Measurements from ENCODE around the gene LRRC8E.
"Not testable (repeated sequence)": the region's sequence is repeated elsewhere in the genome, so short reads cannot be mapped to it uniquely, and the experiment has no call there.

The LRRC8E gene

DNA sequence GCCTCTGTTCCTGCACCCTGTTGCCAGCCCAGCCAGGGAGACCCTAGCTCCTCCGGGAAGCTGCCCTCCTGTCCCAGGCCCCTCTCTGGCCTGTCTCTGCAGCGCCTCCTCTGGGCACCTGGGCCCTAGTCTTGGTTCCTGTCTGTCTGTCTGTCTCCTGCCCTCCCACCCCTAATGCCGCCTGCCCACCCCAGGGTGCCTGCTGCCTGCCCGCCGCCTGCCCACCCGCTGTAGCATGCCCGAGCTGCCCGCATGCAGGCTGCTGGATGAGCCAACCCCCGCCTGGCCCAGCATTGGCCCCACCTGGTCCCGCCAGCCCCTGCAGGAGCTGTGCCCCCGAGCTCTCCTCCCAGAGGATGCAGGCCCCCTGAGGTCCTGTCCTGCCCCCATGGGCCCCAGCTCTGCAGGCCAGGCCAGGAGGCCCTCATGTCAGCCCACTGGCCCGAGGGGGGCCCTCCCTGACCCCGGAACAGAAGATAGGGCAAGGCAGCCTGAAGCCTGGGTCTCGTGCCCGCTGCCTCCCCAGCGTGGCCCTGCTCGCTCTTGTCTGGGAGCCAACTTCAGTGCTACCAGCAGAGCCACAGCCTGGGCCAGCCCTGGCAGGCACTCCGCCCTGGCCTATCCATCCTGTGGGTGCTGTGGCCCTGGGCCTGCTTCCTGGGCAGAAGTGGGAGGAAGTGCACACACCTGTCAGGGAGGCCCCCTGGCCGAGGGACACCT lies 20.6 kb downstream of the LRRC8E start:
- no peak for DNase-seq (ENCODE audit: low read depth)

DNA sequence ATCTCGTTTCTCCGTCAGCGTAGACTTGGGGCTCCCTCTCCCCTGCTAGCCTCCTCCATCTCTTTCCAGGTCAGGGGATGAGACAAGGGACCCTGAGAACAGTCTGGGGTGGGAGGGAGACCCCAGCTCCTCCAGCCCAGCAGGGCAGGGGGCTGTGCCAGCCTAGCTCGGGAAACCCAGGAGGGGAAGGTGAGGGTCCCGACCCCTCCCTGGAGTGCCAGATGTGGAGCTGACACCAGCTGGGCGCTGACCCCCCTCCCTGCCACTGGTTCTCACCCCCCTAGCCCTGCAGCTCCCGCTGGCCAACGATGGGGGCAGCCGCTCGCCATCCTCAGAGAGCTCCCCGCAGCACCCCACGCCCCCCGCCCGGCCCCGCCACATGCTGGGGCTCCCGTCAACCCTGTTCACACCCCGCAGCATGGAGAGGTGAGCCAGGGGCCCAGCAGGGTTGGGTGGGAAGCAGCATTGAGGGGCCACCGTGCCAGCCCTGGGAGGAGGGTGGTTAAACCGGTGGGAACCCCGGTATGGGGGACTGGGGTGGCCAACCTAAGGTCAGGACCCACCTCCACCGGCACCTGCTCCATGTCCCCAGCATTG lies 21.3 kb downstream of the LRRC8E start:
- no peak for DNase-seq (ENCODE audit: low read depth)

DNA sequence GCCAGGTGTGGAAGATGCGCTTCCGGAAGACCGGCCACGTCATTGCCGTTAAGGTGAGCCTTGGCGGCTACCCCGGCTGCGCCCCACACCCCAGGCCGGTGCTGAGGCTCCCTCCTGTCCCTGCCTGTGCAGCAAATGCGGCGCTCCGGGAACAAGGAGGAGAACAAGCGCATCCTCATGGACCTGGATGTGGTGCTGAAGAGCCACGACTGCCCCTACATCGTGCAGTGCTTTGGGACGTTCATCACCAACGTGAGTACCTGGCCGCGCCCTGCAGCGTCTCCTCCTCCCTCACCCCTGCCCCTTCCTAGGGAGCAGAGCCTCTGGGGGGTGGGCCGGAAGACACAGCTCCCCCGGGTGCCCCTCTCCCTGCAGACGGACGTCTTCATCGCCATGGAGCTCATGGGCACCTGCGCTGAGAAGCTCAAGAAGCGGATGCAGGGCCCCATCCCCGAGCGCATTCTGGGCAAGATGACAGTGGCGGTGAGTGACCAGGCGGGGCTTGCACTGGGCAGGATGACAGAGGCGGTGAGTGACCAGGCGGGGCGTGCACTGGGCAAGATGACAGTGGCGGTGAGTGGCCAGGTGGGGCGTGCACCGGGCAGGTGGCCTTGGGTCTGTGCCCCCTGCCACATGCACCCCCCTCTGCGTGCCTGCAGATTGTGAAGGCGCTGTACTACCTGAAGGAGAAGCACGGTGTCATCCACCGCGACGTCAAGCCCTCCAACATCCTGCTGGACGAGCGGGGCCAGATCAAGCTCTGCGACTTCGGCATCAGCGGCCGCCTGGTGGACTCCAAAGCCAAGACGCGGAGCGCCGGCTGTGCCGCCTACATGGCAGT lies 22.2 kb downstream of the LRRC8E start:
- no peak for DNase-seq (ENCODE audit: low read depth)

DNA sequence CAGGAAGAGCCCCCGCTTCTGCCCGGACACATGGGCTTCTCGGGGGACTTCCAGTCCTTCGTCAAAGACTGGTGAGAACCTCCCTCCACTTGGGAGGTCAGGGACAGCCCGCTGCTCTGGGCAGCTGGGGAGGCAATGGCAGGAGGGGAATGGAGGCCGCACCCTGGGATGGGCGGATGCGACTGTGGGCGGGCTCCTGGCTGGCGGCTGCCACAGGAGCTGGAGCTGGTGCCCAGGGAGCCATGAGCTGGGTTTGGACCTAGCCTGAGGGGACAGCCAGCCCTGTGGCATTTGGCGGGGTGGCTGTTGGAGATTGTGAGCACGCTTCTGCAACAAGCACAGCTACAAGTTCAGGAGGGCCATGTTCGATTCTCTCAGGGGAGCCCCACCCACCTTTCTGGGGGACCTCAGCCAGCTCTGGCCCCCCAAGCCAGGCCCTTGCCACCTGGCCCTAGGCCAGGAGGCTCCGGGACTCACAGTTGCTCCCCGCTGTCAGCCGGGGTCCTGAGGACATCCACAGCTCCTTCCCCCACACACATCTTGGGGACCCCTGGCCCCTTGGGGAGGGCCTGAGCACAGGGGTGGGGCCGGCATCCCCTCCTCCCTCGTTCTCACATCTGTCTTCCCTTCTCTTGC lies 23.3 kb downstream of the LRRC8E start:
- DNase-seq (ENCODE audit: low read depth): no peak

DNA sequence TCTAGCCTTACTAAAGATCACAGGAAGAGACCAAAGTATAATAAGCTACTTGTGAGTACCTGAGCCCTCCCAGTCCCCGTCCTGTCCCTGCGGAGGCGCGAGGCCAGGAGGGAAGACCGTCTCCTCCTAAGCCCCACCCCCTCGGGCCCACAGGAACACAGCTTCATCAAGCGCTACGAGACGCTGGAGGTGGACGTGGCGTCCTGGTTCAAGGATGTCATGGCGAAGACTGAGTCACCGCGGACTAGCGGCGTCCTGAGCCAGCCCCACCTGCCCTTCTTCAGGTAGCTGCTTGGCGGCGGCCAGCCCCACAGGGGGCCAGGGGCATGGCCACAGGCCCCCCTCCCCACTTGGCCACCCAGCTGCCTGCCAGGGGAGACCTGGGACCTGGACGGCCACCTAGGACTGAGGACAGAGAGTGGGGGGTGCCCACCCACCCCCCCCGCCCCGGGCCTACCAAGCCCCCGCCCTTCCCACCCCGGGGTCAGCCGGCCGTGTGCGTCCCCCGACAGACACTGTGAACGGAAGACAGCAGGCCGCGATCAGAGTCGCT lies 23.9 kb downstream of the LRRC8E start:
- DNase-seq (ENCODE audit: low read depth): no peak

GRCh38 chr19:7912697-7913564 lies 24.6 kb downstream of the LRRC8E start:
- DNase-seq (ENCODE audit: low read depth): no peak

DNA sequence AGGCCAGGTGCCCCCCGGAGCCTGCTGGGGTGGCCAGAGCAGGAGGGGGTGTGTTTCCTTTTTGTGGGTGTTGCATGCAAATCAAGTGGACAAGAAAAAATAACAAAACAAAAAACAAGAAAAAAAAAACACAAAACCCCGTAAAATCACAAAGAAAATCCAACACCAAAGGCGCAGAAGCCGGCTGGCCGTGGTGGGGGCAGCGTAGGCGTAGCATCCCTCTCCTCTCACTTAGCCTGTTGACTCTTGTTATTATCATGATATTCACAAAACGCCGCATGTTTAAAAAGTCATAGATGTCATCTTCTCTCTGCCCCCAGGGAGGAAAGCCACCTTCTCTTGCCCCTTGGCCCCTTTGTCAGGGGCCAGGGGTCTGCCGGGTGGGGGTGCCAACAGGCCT lies 25.3 kb downstream of the LRRC8E start:
- DNase-seq (ENCODE audit: low read depth): no peak

DNA sequence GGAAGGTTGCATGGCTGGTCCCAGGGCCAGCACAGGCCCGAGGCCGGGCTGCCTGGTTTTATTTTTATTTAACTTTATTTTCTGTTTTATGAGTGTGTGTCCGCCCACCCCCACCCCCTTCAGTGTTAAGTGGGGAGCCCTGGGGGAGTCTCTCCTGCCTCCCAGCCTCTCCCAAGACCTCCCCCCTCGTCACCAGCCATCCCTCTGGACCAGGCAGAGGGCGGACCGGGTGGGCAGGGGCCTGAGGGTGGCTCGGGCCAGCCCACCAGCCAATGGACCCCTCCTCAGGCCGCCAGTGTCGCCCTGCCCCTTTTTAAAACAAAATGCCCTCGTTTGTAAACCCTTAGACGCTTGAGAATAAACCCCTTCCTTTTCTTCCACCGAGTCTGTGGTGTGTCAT lies 25.8 kb downstream of the LRRC8E start:
- DNase-seq (ENCODE audit: low read depth): no peak

GRCh38 chr19:7914598-7915045 lies 26.3 kb downstream of the LRRC8E start, which contains the start of gene TGFBR3L:
TGFBR3L (plus strand) TSS chr19:7914830.
- DNase-seq (ENCODE audit: low read depth): no peak

GRCh38 chr19:7915250-7916102 lies 27.2 kb downstream of the LRRC8E start:
- no peak for DNase-seq (ENCODE audit: low read depth)

- no peak for DNase-seq (ENCODE audit: low read depth)
Observed at GRCh38 chr19:7916103-7916954, 28.0 kb downstream of the LRRC8E start.

- no peak for DNase-seq (ENCODE audit: low read depth)
Observed at GRCh38 chr19:7916955-7917266, 28.6 kb downstream of the LRRC8E start.

- no peak for DNase-seq (ENCODE audit: low read depth)
Observed at GRCh38 chr19:7917267-7918061, 29.2 kb downstream of the LRRC8E start.

DNA sequence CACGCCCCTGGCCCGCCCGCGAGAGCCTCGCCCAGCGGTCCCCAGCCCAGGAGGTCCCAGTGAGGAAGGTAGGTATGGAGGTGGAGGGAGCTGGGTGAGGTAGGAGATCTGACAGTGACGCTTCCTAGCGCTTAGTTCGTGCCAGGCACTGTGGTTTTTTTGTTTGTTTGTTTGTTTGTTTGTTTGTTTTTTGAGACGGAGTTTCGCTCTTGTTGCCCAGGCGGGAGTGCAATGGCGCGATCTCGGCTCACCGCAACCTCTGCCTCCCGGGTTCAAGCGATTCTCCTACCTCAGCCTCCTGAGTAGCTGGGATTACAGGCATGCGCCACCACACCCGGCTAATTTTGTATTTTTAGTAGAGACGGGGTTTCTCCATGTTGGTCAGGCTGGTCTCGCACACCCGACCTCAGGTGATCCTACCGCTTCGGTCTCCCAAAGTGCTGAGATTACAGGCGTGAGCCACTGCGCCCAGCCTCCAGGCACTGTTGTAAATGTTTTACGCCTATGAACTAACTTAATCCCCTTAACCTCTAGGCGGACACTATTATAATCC lies 29.8 kb downstream of the LRRC8E start:
- DNase-seq (ENCODE audit: low read depth): not testable (repeated sequence)

- no peak for DNase-seq (ENCODE audit: low read depth)
Observed at GRCh38 chr19:7918615-7919421, 30.5 kb downstream of the LRRC8E start.

DNA sequence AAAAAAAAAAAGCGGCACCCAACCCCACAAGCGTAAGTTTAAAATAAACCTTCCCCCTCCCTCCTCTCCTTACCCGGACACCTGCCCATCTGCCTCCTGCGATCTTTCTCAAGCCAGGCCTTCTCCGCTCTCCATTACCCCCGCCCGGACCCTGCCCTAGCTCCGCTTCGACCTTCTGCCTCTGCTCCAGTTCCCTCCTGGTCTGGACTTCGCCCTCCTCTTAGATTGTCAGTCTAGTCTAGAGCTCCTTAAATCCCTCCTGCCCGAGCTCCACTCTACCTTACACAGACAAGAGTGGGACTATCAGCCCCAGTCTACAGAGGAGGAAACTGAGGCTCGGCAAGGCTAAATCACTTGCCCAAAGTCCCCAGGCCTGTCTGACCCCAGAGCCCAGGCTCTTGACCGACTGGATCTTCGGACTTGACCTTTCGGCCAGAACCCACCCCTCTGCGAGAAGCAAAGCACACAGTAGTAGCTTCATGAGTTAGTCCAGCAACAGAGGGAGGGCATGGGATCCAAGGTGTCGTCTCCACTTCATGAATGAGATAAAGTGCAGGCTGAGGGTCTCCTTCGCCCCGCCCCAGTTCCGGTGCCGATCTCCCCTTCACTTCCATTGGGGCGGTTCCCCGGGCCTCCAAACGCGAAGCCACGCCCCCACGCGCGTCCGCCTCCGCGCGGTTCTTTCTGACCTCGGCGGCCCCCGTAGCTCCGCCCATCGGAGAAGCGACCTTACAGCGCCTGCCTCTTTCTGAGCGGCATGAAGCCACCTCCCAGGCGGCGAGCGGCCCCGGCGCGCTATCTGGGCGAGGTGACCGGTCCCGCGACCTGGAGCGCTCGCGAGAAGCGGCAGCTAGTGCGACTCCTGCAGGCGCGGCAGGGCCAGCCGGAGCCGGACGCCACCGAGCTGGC lies 31.6 kb downstream of the LRRC8E start, which contains the start of gene SNAPC2:
Gene SNAPC2, plus strand, starts transcription at position 729 of the 909 bp plus-strand sequence. Its CDS starts 29 bp downstream, at position 758.
- DNase-seq (ENCODE audit: low read depth): peak; percentile 79

All from HS-5 (cell line).